IgD-negative memory B cell (primary cell): ENCODE results near the gene LCAT. TPM values are rescaled to one million over a fixed set of nuclear protein-coding genes. Genes with fewer than 3 reads are reported as not detected.
A peak's percentile ranks its signal among the peaks of the same experiment; 100 is the strongest.
"Not testable (repeated sequence)": the region's sequence is repeated elsewhere in the genome, so short reads cannot be mapped to it uniquely, and the experiment has no call there.

Experiments
- H3K27ac Mint-ChIP-seq, 3 donors: one replicate each; pipeline ENCODE4 v1.8.0; 2020 to 2022; ENCODE audit warnings: mild to moderate bottlenecking in 3 of 3, mixed read lengths in 3 of 3, moderate library complexity in 1 of 3
- H3K27me3 Mint-ChIP-seq: one replicate; pipeline ENCODE4 v1.8.0; 2021; ENCODE audit warnings: mixed read lengths
- H3K36me3 Mint-ChIP-seq: one replicate; pipeline ENCODE4 v1.8.0; 2020; ENCODE audit warnings: mild to moderate bottlenecking, mixed read lengths
- H3K4me1 Mint-ChIP-seq, 3 donors: one replicate each; pipeline ENCODE4 v1.8.0; 2020 to 2022; ENCODE audit warnings: mixed read lengths in 3 of 3, mild to moderate bottlenecking in 1 of 3
- H3K4me3 Mint-ChIP-seq, 4 donors: one replicate each; pipeline ENCODE4 v1.8.0; 2020 to 2022; ENCODE audit warnings: mild to moderate bottlenecking in 4 of 4, mixed read lengths in 4 of 4, moderate library complexity in 3 of 4
- H3K9me3 Mint-ChIP-seq, 3 donors: one replicate each; pipeline ENCODE4 v1.8.0; 2020 to 2021; ENCODE audit warnings: mixed read lengths in 3 of 3, mild to moderate bottlenecking in 1 of 3
- polyA plus RNA-seq: library from polyadenylated mRNA; unstranded; fragments of 300-500 nt; fragmentation: Illumina TruSeq; gene quantifications from one replicate; pipeline ENCODE4 v1.2.3, GENCODE V29; 2021

The LCAT gene
- polyA plus RNA-seq, 1 donor from 2014 or later, result 0.81 TPM

DNA sequence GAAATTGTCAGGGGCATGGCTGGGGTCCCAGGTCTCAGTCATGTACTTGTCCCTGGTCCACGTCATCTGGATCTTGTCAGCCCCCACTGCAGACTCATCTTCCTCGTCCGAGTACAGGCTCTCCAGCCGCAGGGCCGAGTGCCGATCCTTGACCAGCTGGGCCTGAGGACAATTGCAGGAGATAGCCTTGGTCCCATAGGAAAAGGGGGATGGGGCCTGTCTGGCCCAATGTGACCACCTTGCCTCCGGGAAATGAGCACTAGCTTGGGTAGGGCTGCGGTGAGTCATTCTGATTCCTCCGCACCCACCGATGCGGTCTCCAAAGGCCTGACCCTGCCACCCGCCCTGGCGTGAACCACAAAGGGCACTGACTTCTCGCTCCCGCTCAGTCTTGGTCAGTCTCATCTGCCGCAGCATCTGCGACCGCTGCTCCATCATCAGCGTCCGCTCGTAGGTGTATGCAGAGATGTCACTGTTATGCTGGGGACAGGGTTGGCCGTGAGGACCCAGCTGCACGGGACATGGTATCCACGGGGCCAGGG is 1.5 kb upstream of the LCAT start:
- Mint-ChIP-seq H3K4me1 (peaks cover 0 to 6% (median 5%) of the 10 kb centered on the region in 3 donors), H3K36me3 (peaks cover 2% of the 10 kb centered on the region), H3K9me3 (no peaks in the 10 kb centered on the region), H3K27ac (no peak overlapping the region), H3K4me3 (no peak overlapping the region), H3K27me3 (no peaks in the 10 kb centered on the region)

DNA sequence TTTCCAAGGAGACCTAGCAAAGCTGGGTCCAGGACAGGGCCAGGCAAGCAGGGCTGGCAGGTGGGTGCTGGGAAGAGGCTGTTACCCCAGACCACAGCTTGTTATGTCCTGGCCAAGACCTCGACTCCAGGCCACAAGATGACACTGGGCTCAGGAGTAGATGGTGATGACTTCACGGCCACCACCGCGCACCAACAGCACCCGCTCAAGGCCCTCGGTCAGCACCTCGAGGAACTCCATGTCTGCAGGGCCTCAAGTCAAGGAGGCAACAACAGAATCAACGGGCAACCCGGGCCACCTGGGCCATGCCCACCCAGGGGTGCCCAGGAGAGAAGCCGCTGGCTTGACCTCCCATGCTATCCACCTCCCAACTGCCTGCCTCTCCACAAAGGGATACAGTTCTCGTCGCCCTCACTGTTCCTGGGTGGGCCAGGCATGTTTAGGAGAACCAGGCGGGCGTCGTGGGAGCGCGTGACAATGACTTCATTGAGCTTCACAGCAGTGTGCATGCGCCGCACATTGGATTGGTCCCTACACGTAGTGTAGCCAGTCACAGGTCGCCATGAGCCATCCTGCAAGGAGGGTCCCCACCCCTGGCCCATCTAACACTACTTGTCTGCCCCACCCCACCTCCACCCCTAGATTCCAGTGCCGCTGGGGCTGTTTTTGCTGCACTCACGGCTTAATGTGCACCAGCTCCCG is 921 bp upstream of the LCAT start:
- H3K9me3 Mint-ChIP-seq, result no peaks in the 10 kb centered on the region
- no peaks in the 10 kb centered on the region for H3K27me3 Mint-ChIP-seq
- no peak overlapping the region for H3K4me3 Mint-ChIP-seq
- peaks cover 5 to 11% (median 11%) of the 10 kb centered on the region in 3 donors for H3K4me1 Mint-ChIP-seq
- H3K36me3 Mint-ChIP-seq, result peaks cover 2% of the 10 kb centered on the region
- no peak overlapping the region for H3K27ac Mint-ChIP-seq

DNA sequence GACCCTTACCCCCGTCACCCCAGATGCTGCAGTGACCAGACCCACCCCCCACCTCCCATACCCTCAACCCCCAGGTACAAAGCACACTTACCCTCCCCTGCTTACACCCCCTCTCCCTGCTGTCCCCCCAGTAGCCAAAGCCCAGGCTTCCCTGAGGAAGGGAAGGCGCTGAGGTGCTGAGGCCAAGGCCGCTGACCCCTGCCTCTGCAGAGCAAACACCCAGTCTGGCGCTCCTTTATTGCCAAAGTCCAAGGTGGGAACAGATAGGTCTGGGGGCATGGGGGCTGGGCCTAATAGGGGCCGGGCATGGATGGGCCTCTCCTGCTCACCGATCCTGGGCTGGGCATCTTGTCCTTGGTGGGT is 683 bp downstream of the LCAT start:
- Mint-ChIP-seq H3K27ac (no peak overlapping the region), H3K4me1 (peaks cover 6 to 13% (median 12%) of the 10 kb centered on the region in 3 donors), H3K9me3 (no peaks in the 10 kb centered on the region), H3K36me3 (peaks cover 2% of the 10 kb centered on the region), H3K4me3 (no peak overlapping the region), H3K27me3 (no peaks in the 10 kb centered on the region)

GRCh38 chr16:67942510-67943255 is 1.2 kb downstream of the LCAT start:
- H3K4me1 Mint-ChIP-seq, result peaks cover 6 to 13% (median 12%) of the 10 kb centered on the region in 3 donors
- peaks cover 2% of the 10 kb centered on the region for H3K36me3 Mint-ChIP-seq
- H3K27me3 Mint-ChIP-seq, result no peaks in the 10 kb centered on the region
- H3K9me3 Mint-ChIP-seq, result no peaks in the 10 kb centered on the region
- no peak overlapping the region for H3K27ac Mint-ChIP-seq
- H3K4me3 Mint-ChIP-seq, result no peak overlapping the region

GRCh38 chr16:67942200-67942509 is 1.8 kb downstream of the LCAT start:
- Mint-ChIP-seq H3K27ac (peak overlapping the region in 1 of 3 donors; percentile 4), H3K4me1 (peaks cover 6 to 15% (median 12%) of the 10 kb centered on the region in 3 donors), H3K36me3 (peaks cover 2% of the 10 kb centered on the region), H3K9me3 (no peaks in the 10 kb centered on the region), H3K4me3 (no peak overlapping the region), H3K27me3 (no peaks in the 10 kb centered on the region)

GRCh38 chr16:67941469-67942199 is 2.3 kb downstream of the LCAT start:
- no peaks in the 10 kb centered on the region for H3K9me3 Mint-ChIP-seq
- H3K27me3 Mint-ChIP-seq, result no peaks in the 10 kb centered on the region
- H3K36me3 Mint-ChIP-seq, result peaks cover 2% of the 10 kb centered on the region
- peaks cover 6 to 19% (median 17%) of the 10 kb centered on the region in 3 donors for H3K4me1 Mint-ChIP-seq
- peak overlapping the region in 2 of 3 donors; percentile 4 to 88 for H3K27ac Mint-ChIP-seq
- peak overlapping the region in 1 of 4 donors; percentile 8 for H3K4me3 Mint-ChIP-seq

DNA sequence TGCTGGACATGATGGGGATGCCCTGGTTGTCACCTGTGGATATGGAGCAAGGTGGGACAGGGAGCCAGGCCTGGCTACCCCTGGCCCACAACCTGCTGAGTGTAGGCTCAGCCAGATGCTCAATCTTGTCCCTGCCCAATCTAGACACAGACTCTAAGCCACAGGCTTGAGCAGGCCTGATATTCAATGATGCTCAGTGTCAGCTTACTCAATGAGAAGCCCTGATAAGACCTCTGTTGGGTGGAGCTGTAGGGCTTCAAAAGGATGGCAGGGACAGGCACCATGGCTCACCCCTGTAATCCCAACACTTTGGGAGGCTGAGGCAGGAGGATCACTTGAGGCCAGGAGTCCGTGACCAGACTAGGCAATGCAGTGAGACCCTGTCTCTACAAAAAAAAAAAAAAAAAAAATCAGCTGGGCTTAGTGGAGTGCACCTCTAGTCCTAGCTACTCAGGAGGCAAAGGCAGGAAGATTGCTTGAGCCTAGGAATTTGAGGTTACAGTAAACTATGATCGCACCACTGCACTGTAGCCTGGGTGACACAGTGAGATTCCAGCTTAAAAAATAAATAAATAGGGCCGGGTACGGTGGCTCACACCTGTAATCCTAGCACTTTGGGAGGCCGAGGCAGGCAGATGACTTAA is 3.4 kb downstream of the LCAT start:
- no peaks in the 10 kb centered on the region for H3K9me3 Mint-ChIP-seq
- peak overlapping the region in 2 of 3 donors; percentile 40 to 87 for H3K27ac Mint-ChIP-seq
- peaks cover 2% of the 10 kb centered on the region for H3K36me3 Mint-ChIP-seq
- no peaks in the 10 kb centered on the region for H3K27me3 Mint-ChIP-seq
- H3K4me1 Mint-ChIP-seq, result peaks cover 9 to 19% (median 17%) of the 10 kb centered on the region in 3 donors
- peak overlapping the region in 1 of 4 donors; percentile 42 for H3K4me3 Mint-ChIP-seq

DNA sequence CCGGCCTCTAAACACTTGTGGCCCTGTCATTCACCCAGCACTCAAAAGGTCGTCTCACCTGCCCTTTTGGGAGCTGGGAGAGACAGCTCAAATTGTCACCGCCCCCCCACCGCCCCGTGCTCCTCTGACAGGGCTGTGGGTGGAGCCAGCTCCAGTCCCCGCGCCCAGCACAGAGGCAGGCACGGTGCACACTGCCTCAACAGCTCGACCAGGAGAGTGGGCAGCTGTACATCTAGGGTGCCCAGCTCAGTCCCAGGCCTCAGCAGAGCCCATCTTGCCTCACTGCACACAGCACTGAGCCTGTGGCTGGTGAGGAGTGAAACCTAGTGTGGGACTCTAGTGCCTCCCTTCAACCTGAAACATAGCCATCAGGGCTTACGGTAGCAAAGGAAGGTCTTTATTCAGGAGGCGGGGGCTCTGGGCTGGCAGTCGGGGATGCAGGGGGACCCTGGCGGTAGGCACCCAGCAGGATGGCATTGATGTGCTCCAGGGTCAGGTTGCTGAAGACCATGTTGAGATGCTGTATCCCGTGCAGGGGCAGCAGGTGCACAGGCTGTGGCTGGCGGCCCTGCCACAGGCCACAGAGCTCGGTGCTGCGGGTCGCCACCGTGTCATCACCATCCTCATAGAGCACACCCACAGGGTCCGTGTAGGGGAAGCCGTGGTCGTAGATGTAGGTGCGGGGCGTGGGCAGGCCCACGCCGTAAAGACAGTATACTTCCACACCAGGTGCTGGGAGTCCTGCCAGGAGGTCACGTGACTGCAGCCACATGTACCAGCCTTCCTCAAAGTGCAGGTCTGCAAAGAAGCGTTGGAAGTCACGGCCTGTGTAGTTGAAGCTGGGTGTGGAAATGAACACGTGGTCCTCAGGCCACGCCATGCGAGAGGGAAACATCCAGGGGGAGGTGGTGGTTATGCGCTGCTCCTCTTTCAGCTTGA is 4.1 kb downstream of the LCAT start:
- peak overlapping the region; percentile 40 to 92 (median 87) for H3K27ac Mint-ChIP-seq
- peak overlapping the region in 2 of 4 donors; percentile 42 to 53 for H3K4me3 Mint-ChIP-seq
- peaks cover 2% of the 10 kb centered on the region for H3K36me3 Mint-ChIP-seq
- peaks cover 12 to 26% (median 22%) of the 10 kb centered on the region in 3 donors for H3K4me1 Mint-ChIP-seq
- H3K9me3 Mint-ChIP-seq, result no peaks in the 10 kb centered on the region
- H3K27me3 Mint-ChIP-seq, result no peaks in the 10 kb centered on the region

DNA sequence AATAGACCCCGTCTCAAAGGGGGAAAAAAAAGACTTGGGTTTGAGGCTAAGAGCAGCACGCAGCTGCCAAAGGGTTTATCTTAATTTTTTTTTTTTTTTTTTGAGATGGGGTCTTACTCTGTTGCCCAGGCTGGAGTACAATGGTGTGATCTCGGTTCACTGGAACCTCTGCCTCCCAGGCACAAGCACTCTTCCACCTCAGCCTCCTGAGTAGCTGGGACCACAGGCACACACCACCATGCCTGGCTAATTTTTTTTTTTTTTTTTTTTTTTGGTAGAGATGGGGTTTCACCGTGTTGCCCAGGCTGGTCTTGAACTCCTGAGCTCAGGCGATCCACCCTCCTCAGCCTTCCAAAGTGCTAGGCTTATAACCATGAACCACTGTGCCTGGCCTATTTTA is 6.2 kb downstream of the LCAT start:
- H3K4me3 Mint-ChIP-seq, result peak overlapping the region in 1 of 4 donors; percentile 100
- H3K4me1 Mint-ChIP-seq, result peaks cover 12 to 30% (median 26%) of the 10 kb centered on the region in 3 donors
- H3K27ac Mint-ChIP-seq, result not testable (repeated sequence)

DNA sequence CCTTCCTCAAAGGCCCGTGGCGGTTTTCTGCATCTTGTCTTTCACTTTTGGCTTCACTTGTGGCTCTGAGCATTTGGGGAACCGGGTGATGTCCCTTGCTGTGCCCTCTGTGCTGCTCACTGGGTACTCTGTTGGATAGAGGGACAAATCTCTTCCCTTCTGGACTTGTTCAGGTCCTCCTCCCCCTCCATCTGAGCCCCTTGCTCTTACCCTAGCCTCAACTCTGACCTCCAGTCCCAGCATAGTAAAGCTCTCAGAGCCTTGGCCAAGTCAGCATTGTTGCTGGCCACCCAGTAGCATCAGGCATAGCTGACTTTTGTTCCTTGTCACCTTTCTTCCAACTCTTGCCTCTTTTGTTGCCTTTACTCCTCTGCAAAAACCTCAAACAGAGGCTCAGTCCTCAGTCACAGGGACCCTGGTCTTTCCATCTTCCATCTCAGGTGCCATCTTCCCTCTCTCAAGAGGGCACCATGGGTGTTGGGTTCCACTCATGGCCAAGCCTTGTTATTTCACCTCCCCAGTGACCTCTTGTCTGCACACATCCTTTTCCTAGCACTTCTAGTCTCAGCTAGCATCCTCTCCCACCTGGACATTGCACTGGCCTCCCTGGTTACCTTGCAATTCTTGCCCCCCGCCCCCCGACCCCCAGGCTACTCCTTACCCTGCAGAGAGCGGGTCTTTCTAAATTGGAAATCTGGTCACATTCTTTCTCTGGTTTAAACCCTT is 6.9 kb downstream of the LCAT start:
- Mint-ChIP-seq H3K4me3 (peak overlapping the region; percentile 94 to 100 (median 99)), H3K36me3 (peaks cover 5% of the 10 kb centered on the region), H3K9me3 (no peaks in the 10 kb centered on the region), H3K4me1 (peaks cover 12 to 29% (median 24%) of the 10 kb centered on the region in 3 donors), H3K27me3 (no peaks in the 10 kb centered on the region), H3K27ac (peak overlapping the region; percentile 96 to 99 (median 97))

More for the DNA sequence above, 6.2 kb downstream of the LCAT start:
- H3K36me3 Mint-ChIP-seq, H3K9me3 Mint-ChIP-seq, H3K27me3 Mint-ChIP-seq: not testable (repeated sequence)

GRCh38 chr16:67936124-67936879 is 7.6 kb downstream of the LCAT start, which contains the start of gene PSMB10:
Gene PSMB10 (minus strand): TSS chr16:67936850. CDS start chr16:67936749, 101 bp downstream.
- Mint-ChIP-seq H3K9me3 (no peaks in the 10 kb centered on the region), H3K4me3 (peak within 1 kb of the TSS; percentile 94 to 100 (median 99)), H3K4me1 (peaks cover 12 to 26% (median 20%) of the 10 kb centered on the region in 3 donors), H3K27me3 (no peaks in the 10 kb centered on the region), H3K36me3 (peaks cover 5% of the 10 kb centered on the region), H3K27ac (peak within 1 kb of the TSS; percentile 96 to 99 (median 97))

- peak overlapping the region; percentile 96 to 99 (median 97) for H3K27ac Mint-ChIP-seq
- H3K4me1 Mint-ChIP-seq, result peaks cover 12 to 26% (median 20%) of the 10 kb centered on the region in 3 donors
- H3K36me3 Mint-ChIP-seq, result peaks cover 6% of the 10 kb centered on the region
- H3K27me3 Mint-ChIP-seq, result no peaks in the 10 kb centered on the region
- H3K4me3 Mint-ChIP-seq, result peak overlapping the region; percentile 94 to 100 (median 99)
- no peaks in the 10 kb centered on the region for H3K9me3 Mint-ChIP-seq
These were observed 8.4 kb downstream of the LCAT start for GRCh38 chr16:67935402-67936123.
